Activated T-helper 2 cell treated with anti-CD3 and anti-CD28 coated beads, Interferon-gamma antibody, Interleukin-2, Interleukin-4, amounts not matched to agents 10 μg/mL and 5 μg/mL and 100 μg/mL, durations not matched to agents 14 hours and 24 hours and 36 hours (primary cell): ENCODE data around the gene IL17RB. TPM values are rescaled to one million over a fixed set of nuclear protein-coding genes. Genes with fewer than 3 reads are reported as not detected.

Source experiments
- DNase-seq: peaks from one replicate; pipeline ENCODE4 v3.0.0; 2021; ENCODE audit warnings: low spot score
- H3K27ac Mint-ChIP-seq: one replicate; pipeline ENCODE4 v1.8.0; 2021; ENCODE audit warnings: mixed read lengths
- H3K27me3 Mint-ChIP-seq: one replicate; pipeline ENCODE4 v1.8.0; 2021; ENCODE audit warnings: low read depth, mixed read lengths
- H3K36me3 Mint-ChIP-seq: one replicate; pipeline ENCODE4 v1.8.0; 2021; ENCODE audit warnings: low read depth, mixed read lengths
- H3K4me1 Mint-ChIP-seq: one replicate; pipeline ENCODE4 v1.8.0; 2021; ENCODE audit warnings: low read depth, mixed read lengths
- H3K4me3 Mint-ChIP-seq: one replicate; pipeline ENCODE4 v1.8.0; 2021; ENCODE audit warnings: low read depth, mild to moderate bottlenecking, moderate library complexity, mixed read lengths
- H3K9me3 Mint-ChIP-seq: one replicate; pipeline ENCODE4 v1.8.0; 2021; ENCODE audit warnings: mixed read lengths
- intact Hi-C: fragments of 100-400 bp; cut with micrococcal nuclease; formaldehyde crosslinking; loops from one replicate; pipeline ENCODE4 v1.15.1; 2023
- total RNA-seq: library from RNA; stranded (reverse); gene quantifications from 2 replicates; pipeline ENCODE4 v1.2.3, GENCODE V29; 2022

IL17RB gene
- total RNA-seq, 1 donor from 2014 or later: 33.3 TPM

GRCh38 chr3:53826048-53826447 lies 20.3 kb upstream of the IL17RB start:
- Mint-ChIP-seq H3K27ac (peak overlapping the region; percentile 14), H3K27me3 (peaks cover 4% of the 10 kb centered on the region), H3K4me3 (no peak overlapping the region), H3K4me1 (peaks cover 28% of the 10 kb centered on the region), H3K36me3 (peaks cover 22% of the 10 kb centered on the region), H3K9me3 (no peaks in the 10 kb centered on the region)
- DNase-seq: no peak
- intact Hi-C loops: no loop called here

- Mint-ChIP-seq H3K4me1 (peaks cover 28% of the 10 kb centered on the region), H3K27ac (no peak overlapping the region), H3K4me3 (no peak overlapping the region), H3K36me3 (peaks cover 27% of the 10 kb centered on the region), H3K27me3 (peaks cover 4% of the 10 kb centered on the region), H3K9me3 (no peaks in the 10 kb centered on the region)
- no peak for DNase-seq
- intact Hi-C loops: no loop called here
Measured at GRCh38 chr3:53828581-53828980, 17.8 kb upstream of the IL17RB start.

- no peak overlapping the region for H3K4me3 Mint-ChIP-seq
Measured at GRCh38 chr3:53829605-53830004, 16.8 kb upstream of the IL17RB start.

GRCh38 chr3:53830944-53831343 lies 15.4 kb upstream of the IL17RB start:
- no peaks in the 10 kb centered on the region for H3K9me3 Mint-ChIP-seq
- H3K36me3 Mint-ChIP-seq: peaks cover 19% of the 10 kb centered on the region
- intact Hi-C loops: no loop called here
- peaks cover 15% of the 10 kb centered on the region for H3K4me1 Mint-ChIP-seq
- H3K4me3 Mint-ChIP-seq: no peak overlapping the region
- DNase-seq: no peak
- peaks cover 4% of the 10 kb centered on the region for H3K27me3 Mint-ChIP-seq
- no peak overlapping the region for H3K27ac Mint-ChIP-seq

More at GRCh38 chr3:53829605-53830004, 16.8 kb upstream of the IL17RB start:
- Mint-ChIP-seq H3K27me3 (peaks cover 4% of the 10 kb centered on the region), H3K27ac (no peak overlapping the region), H3K36me3 (peaks cover 22% of the 10 kb centered on the region), H3K4me1 (peaks cover 23% of the 10 kb centered on the region), H3K9me3 (no peaks in the 10 kb centered on the region)
- DNase-seq: no peak
- intact Hi-C loops: no loop called here

- peaks cover 8% of the 10 kb centered on the region for H3K4me1 Mint-ChIP-seq
- H3K9me3 Mint-ChIP-seq: no peaks in the 10 kb centered on the region
- H3K4me3 Mint-ChIP-seq: no peak overlapping the region
- peaks cover 18% of the 10 kb centered on the region for H3K36me3 Mint-ChIP-seq
- DNase-seq: no peak
- H3K27me3 Mint-ChIP-seq: peaks cover 2% of the 10 kb centered on the region
- intact Hi-C loops: no loop called here
- H3K27ac Mint-ChIP-seq: no peak overlapping the region
Measured at GRCh38 chr3:53833053-53833645, 13.2 kb upstream of the IL17RB start.

- Mint-ChIP-seq H3K27me3 (no peaks in the 10 kb centered on the region), H3K4me3 (no peak overlapping the region), H3K36me3 (peaks cover 21% of the 10 kb centered on the region), H3K4me1 (peaks cover 8% of the 10 kb centered on the region), H3K27ac (no peak overlapping the region), H3K9me3 (no peaks in the 10 kb centered on the region)
- intact Hi-C loops: no loop called here
- no peak for DNase-seq
Measured at GRCh38 chr3:53833700-53834099, 12.7 kb upstream of the IL17RB start.

- Mint-ChIP-seq H3K36me3 (peaks cover 26% of the 10 kb centered on the region), H3K4me3 (no peak overlapping the region), H3K27ac (no peak overlapping the region), H3K27me3 (peaks cover 2% of the 10 kb centered on the region), H3K9me3 (no peaks in the 10 kb centered on the region), H3K4me1 (peaks cover 15% of the 10 kb centered on the region)
- intact Hi-C loops: no loop called here
- DNase-seq: no peak
Measured at GRCh38 chr3:53834429-53835095, 11.8 kb upstream of the IL17RB start.

GRCh38 chr3:53835257-53835656 lies 11.1 kb upstream of the IL17RB start:
- peaks cover 17% of the 10 kb centered on the region for H3K4me1 Mint-ChIP-seq
- intact Hi-C loops: no loop called here
- no peak for DNase-seq
- no peak overlapping the region for H3K4me3 Mint-ChIP-seq
- H3K36me3 Mint-ChIP-seq: peaks cover 28% of the 10 kb centered on the region
- no peaks in the 10 kb centered on the region for H3K9me3 Mint-ChIP-seq
- peaks cover 6% of the 10 kb centered on the region for H3K27me3 Mint-ChIP-seq
- H3K27ac Mint-ChIP-seq: no peak overlapping the region

- Mint-ChIP-seq H3K27me3 (peaks cover 11% of the 10 kb centered on the region), H3K4me3 (no peak overlapping the region), H3K36me3 (peaks cover 27% of the 10 kb centered on the region), H3K9me3 (no peaks in the 10 kb centered on the region), H3K27ac (no peak overlapping the region), H3K4me1 (peaks cover 17% of the 10 kb centered on the region)
- no peak for DNase-seq
- intact Hi-C loops: no loop called here
Measured at GRCh38 chr3:53836084-53836872, 10.1 kb upstream of the IL17RB start.

GRCh38 chr3:53837331-53837730 lies 9.0 kb upstream of the IL17RB start:
- Mint-ChIP-seq H3K27me3 (peaks cover 12% of the 10 kb centered on the region), H3K27ac (no peak overlapping the region), H3K4me1 (peaks cover 17% of the 10 kb centered on the region), H3K36me3 (peaks cover 27% of the 10 kb centered on the region), H3K9me3 (no peaks in the 10 kb centered on the region), H3K4me3 (no peak overlapping the region)
- intact Hi-C loops: no loop called here
- no peak for DNase-seq

GRCh38 chr3:53841296-53841695 lies 5.1 kb upstream of the IL17RB start:
- peaks cover 37% of the 10 kb centered on the region for H3K27me3 Mint-ChIP-seq
- peaks cover 16% of the 10 kb centered on the region for H3K36me3 Mint-ChIP-seq
- no peak overlapping the region for H3K27ac Mint-ChIP-seq
- H3K9me3 Mint-ChIP-seq: no peaks in the 10 kb centered on the region
- peaks cover 30% of the 10 kb centered on the region for H3K4me1 Mint-ChIP-seq
- DNase-seq: no peak
- intact Hi-C loops: no loop called here
- H3K4me3 Mint-ChIP-seq: no peak overlapping the region

GRCh38 chr3:53842436-53843194 lies 3.8 kb upstream of the IL17RB start:
- Mint-ChIP-seq H3K9me3 (no peaks in the 10 kb centered on the region), H3K4me1 (peaks cover 28% of the 10 kb centered on the region), H3K27ac (no peak overlapping the region), H3K36me3 (peaks cover 16% of the 10 kb centered on the region), H3K27me3 (peaks cover 46% of the 10 kb centered on the region), H3K4me3 (no peak overlapping the region)
- intact Hi-C loops: no loop called here
- no peak for DNase-seq
